H9 (cell line): ENCODE measurements around the gene SLCO4A1. TPM values are rescaled to one million over a fixed set of nuclear protein-coding genes. Genes with fewer than 3 reads are reported as not detected.

Experiments used
- DNase-seq: peaks from one replicate; pipeline ENCODE4 v3.0.0-alpha.2; 2017
- H2AFZ ChIP-seq: one replicate; pipeline ENCODE4 v1.6.1; 2013; ENCODE audit warnings: mild to moderate bottlenecking, low read length, control low read depth, moderate library complexity
- H2AK5ac ChIP-seq: 2 replicates; pipeline ENCODE4 v1.6.1; 2013; ENCODE audit warnings: low read length, control low read depth, mixed read lengths; ENCODE audit not compliant: insufficient read length
- H2BK120ac ChIP-seq: one replicate; pipeline ENCODE4 v1.6.1; 2013; ENCODE audit warnings: low read depth, mild to moderate bottlenecking, low read length, control low read depth, inconsistent platforms; ENCODE audit not compliant: poor library complexity, severe bottlenecking
- H2BK12ac ChIP-seq: 2 replicates; pipeline ENCODE4 v1.6.1; 2013; ENCODE audit warnings: low read length, control low read depth, mixed read lengths, low read depth; ENCODE audit not compliant: insufficient read length
- H2BK15ac ChIP-seq: 2 replicates; pipeline ENCODE4 v1.6.1; 2013; ENCODE audit warnings: low read depth, low read length, control low read depth
- H2BK20ac ChIP-seq: one replicate; pipeline ENCODE4 v1.6.1; 2013; ENCODE audit warnings: low read depth, mild to moderate bottlenecking, low read length, control low read depth, inconsistent platforms; ENCODE audit not compliant: poor library complexity, severe bottlenecking
- H2BK5ac ChIP-seq: 2 replicates; pipeline ENCODE4 v1.6.1; 2013; ENCODE audit warnings: low read length, control low read depth, mixed read lengths; ENCODE audit not compliant: insufficient read length
- H3K14ac ChIP-seq: 2 replicates; pipeline ENCODE4 v1.6.1; 2013; ENCODE audit warnings: low read length, control low read depth; ENCODE audit not compliant: insufficient read depth
- H3K18ac ChIP-seq: 2 replicates; pipeline ENCODE4 v1.6.1; 2013; ENCODE audit warnings: low read depth, mild to moderate bottlenecking, mixed read lengths, low read length, control low read depth; ENCODE audit not compliant: insufficient read length
- H3K23ac ChIP-seq: 2 replicates; pipeline ENCODE4 v1.6.1; 2013; ENCODE audit warnings: low read length, control low read depth, mixed read lengths, low read depth; ENCODE audit not compliant: insufficient read length
- H3K23me2 ChIP-seq: 2 replicates; pipeline ENCODE4 v1.6.1; 2013; ENCODE audit warnings: low read depth, mild to moderate bottlenecking, mixed read lengths, low read length, control low read depth; ENCODE audit not compliant: insufficient read length, poor library complexity, severe bottlenecking
- H3K27ac ChIP-seq: 2 replicates; pipeline ENCODE4 v1.5.1; 2013; ENCODE audit warnings: low read length, control low read depth, mixed read lengths, low read depth; ENCODE audit not compliant: insufficient read length
- H3K27me3 ChIP-seq: 2 replicates; pipeline ENCODE4 v1.6.1; 2013; ENCODE audit warnings: low read length, control low read depth, inconsistent platforms; ENCODE audit not compliant: insufficient read depth
- H3K4ac ChIP-seq: 2 replicates; pipeline ENCODE4 v1.6.1; 2013; ENCODE audit warnings: low read depth, mild to moderate bottlenecking, control low read depth, inconsistent platforms, low read length, moderate library complexity
- H3K4me1 ChIP-seq: 2 replicates; pipeline ENCODE4 v1.6.1; 2013; ENCODE audit warnings: low read length, control low read depth, inconsistent platforms; ENCODE audit not compliant: insufficient read depth
- H3K4me2 ChIP-seq: 2 replicates; pipeline ENCODE4 v1.6.1; 2013; ENCODE audit warnings: low read length, control low read depth, mixed read lengths; ENCODE audit not compliant: insufficient read length, insufficient read depth
- H3K56ac ChIP-seq: 2 replicates; pipeline ENCODE4 v1.6.1; 2013; ENCODE audit warnings: low read depth, mild to moderate bottlenecking, mixed read lengths, low read length, control low read depth; ENCODE audit not compliant: insufficient read length
- H3K79me1 ChIP-seq: 2 replicates; pipeline ENCODE4 v1.6.1; 2013; ENCODE audit warnings: low read depth, mild to moderate bottlenecking, moderate library complexity, low read length, control low read depth, inconsistent platforms; ENCODE audit not compliant: insufficient read depth, poor library complexity, severe bottlenecking
- H3K79me2 ChIP-seq: 2 replicates; pipeline ENCODE4 v1.6.1; 2013; ENCODE audit warnings: low read length, control low read depth, inconsistent platforms; ENCODE audit not compliant: insufficient read depth
- H3K9ac ChIP-seq: 2 replicates; pipeline ENCODE4 v1.6.1; 2013; ENCODE audit warnings: low read length, control low read depth, mixed read lengths; ENCODE audit not compliant: insufficient read length; ENCODE audit errors: extremely low read depth
- H3K9me3 ChIP-seq: one replicate; pipeline ENCODE4 v1.6.1; 2013; ENCODE audit warnings: low read depth, low read length, inconsistent platforms; ENCODE audit not compliant: control insufficient read depth
- H3T11ph ChIP-seq: one replicate; pipeline ENCODE4 v1.6.1; 2013; ENCODE audit warnings: mild to moderate bottlenecking, low read length, control low read depth, inconsistent platforms
- H4K20me1 ChIP-seq: one replicate; pipeline ENCODE4 v1.6.1; 2013; ENCODE audit not compliant: control insufficient read depth, insufficient read length, insufficient read depth
- H4K5ac ChIP-seq: 2 replicates; pipeline ENCODE4 v1.6.1; 2013; ENCODE audit warnings: low read depth, mild to moderate bottlenecking, mixed read lengths, low read length, control low read depth; ENCODE audit not compliant: insufficient read length
- H4K8ac ChIP-seq: replicated peaks from 2 replicates; pipeline ENCODE4 v1.6.1; 2013; ENCODE audit warnings: low read length, control low read depth, mixed read lengths, low read depth; ENCODE audit not compliant: insufficient read length
- H4K91ac ChIP-seq: 2 replicates; pipeline ENCODE4 v1.6.1; 2013; ENCODE audit warnings: low read depth, mild to moderate bottlenecking, moderate library complexity, mixed read lengths, low read length, control low read depth; ENCODE audit not compliant: insufficient read length
- H3K27ac Mint-ChIP-seq, 3 experiments: 2 replicates in 2 of 3; 3 replicates in 1 of 3; pipeline ENCODE4 v1.8.0; 2020 to 2021; ENCODE audit warnings: mixed read lengths in 3 of 3, mild to moderate bottlenecking in 1 of 3, moderate library complexity in 1 of 3
- H3K27me3 Mint-ChIP-seq: 2 replicates; pipeline ENCODE4 v1.8.0; 2021; ENCODE audit warnings: low read depth, mild to moderate bottlenecking, moderate library complexity, mixed read lengths
- H3K36me3 Mint-ChIP-seq, 3 experiments: 2 replicates in 2 of 3; 3 replicates in 1 of 3; pipeline ENCODE4 v1.8.0; 2020 to 2021; ENCODE audit warnings: low read depth in 3 of 3, mixed read lengths in 3 of 3; ENCODE audit not compliant: insufficient read depth in 1 of 3
- H3K4me1 Mint-ChIP-seq, 2 experiments: 2 replicates each; pipeline ENCODE4 v1.8.0; 2020; ENCODE audit warnings: mixed read lengths in 2 of 2
- H3K4me3 Mint-ChIP-seq, 2 experiments: 2 replicates in 1 of 2; 3 replicates in 1 of 2; pipeline ENCODE4 v1.8.0; 2020 to 2021; ENCODE audit warnings: mild to moderate bottlenecking in 2 of 2, mixed read lengths in 2 of 2, moderate library complexity in 1 of 2
- H3K9me3 Mint-ChIP-seq, 2 experiments: 2 replicates in 1 of 2; 3 replicates in 1 of 2; pipeline ENCODE4 v1.8.0; 2020; ENCODE audit warnings: mild to moderate bottlenecking in 2 of 2, mixed read lengths in 2 of 2, moderate library complexity in 1 of 2
- WGBS: extraction: QIAGEN DNeasy Blood & Tissue Kit; methylation state at CpG from one replicate; pipeline ENCODE4 v1.1.7; 2013; ENCODE audit warnings: missing lambda C conversion rate, low lambda C conversion rate, mixed read lengths; ENCODE audit not compliant: insufficient read length; ENCODE audit errors: extremely low coverage; 5-methylcytosine and 5-hydroxymethylcytosine counted together
- total RNA-seq: library from RNA; stranded (reverse); gene quantifications from 2 replicates; pipeline ENCODE4 v1.2.1, GENCODE V29; 2021
- TF ChIP-seq, protein P1 (sequence below): fragments of 200-600 bp; sonication (generic); conservative IDR thresholded peaks from 3 replicates; pipeline ENCODE4 v1.8.0; 2021; ENCODE audit warnings: antibody characterized with exemption, mild to moderate bottlenecking

SLCO4A1 gene
- total RNA-seq, 1 experiment from 2014 or later: 9.4 TPM

DNA sequence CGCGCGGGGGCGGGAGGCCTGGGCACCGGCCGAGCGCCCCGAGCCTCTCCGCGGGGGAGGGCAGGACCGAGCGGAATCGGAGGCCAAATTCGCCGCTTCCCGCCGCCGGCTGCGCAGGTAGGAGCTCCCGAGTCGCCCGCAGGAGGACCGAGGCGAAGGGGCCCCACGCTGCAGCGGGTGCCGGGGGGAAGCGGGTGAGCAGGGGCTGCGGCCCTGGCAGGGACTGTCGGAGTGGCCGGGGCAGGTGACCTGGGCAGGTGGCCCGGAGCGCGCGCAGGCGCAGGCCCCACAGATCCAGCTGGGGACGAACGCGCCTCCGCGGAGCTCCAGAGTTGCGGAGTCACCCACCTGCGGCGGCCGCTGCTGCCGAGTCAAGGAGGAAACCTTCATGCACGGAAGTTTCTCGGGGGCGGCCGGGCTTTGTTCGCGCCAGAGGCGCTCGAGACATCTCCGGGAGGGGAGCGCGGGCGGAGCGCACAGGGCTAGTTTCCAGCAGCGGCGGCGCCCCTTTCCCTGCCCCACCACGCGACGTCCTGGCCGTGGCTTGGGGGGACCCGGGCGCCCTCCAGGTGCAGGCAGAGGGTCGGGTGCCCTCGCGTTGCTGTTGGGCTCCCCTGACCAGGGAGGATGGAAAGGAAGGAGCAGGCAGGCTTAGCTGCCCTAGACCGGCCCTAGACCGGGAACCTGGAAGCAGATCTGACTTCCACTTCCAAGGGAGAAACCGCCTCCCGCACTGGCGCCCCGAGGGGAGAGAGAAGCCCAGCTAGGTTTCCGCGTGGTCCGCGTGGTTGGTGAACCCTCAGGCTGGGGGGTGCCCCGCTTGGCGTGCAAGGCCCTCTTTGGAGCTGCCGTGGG, 590 bp downstream of the SLCO4A1 start:
- Mint-ChIP-seq H3K27ac (no peak overlapping the region), H3K9me3 (no peaks in the 10 kb centered on the region; a peak in 1 of 5 replicates), H3K4me1 (peaks cover 14 to 29% of the 10 kb centered on the region in 2 experiments), H3K36me3 (peaks cover 0 to 2% (median 0%) of the 10 kb centered on the region in 3 experiments; a peak in 1 of 7 replicates), H3K4me3 (peak overlapping the region; percentile 67 to 70), H3K27me3 (peaks cover 64% of the 10 kb centered on the region)
- H3K23ac ChIP-seq: no peak overlapping the region
- WGBS: no CpG with 5 or more reads among the region's 84 CpGs
- H4K20me1 ChIP-seq: no peaks in the 10 kb centered on the region
- TF ChIP-seq, protein P1, sequence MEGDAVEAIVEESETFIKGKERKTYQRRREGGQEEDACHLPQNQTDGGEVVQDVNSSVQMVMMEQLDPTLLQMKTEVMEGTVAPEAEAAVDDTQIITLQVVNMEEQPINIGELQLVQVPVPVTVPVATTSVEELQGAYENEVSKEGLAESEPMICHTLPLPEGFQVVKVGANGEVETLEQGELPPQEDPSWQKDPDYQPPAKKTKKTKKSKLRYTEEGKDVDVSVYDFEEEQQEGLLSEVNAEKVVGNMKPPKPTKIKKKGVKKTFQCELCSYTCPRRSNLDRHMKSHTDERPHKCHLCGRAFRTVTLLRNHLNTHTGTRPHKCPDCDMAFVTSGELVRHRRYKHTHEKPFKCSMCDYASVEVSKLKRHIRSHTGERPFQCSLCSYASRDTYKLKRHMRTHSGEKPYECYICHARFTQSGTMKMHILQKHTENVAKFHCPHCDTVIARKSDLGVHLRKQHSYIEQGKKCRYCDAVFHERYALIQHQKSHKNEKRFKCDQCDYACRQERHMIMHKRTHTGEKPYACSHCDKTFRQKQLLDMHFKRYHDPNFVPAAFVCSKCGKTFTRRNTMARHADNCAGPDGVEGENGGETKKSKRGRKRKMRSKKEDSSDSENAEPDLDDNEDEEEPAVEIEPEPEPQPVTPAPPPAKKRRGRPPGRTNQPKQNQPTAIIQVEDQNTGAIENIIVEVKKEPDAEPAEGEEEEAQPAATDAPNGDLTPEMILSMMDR: no peak
- no peak overlapping the region for H2BK12ac ChIP-seq
- no peak overlapping the region for H4K5ac ChIP-seq
- H3K4ac ChIP-seq: no peak overlapping the region
- no peak overlapping the region for H3K56ac ChIP-seq
- H2BK5ac ChIP-seq: no peak overlapping the region
- H4K8ac ChIP-seq: no peak overlapping the region
- no peaks in the 10 kb centered on the region for H3K9me3 ChIP-seq
- no peaks in the 10 kb centered on the region for H3K79me1 ChIP-seq
- H3T11ph ChIP-seq: no peak overlapping the region
- no peak overlapping the region for H3K14ac ChIP-seq
- H3K4me2 ChIP-seq: peak overlapping the region; percentile 67
- H3K27ac ChIP-seq: no peak overlapping the region
- no peak overlapping the region for H3K9ac ChIP-seq
- H3K23me2 ChIP-seq: peaks cover 8% of the 10 kb centered on the region
- H2BK15ac ChIP-seq: no peak overlapping the region
- H3K4me1 ChIP-seq: peaks cover 5% of the 10 kb centered on the region
- H3K79me2 ChIP-seq: peaks cover 3% of the 10 kb centered on the region; the same call in 1 of the 2 replicates
- H2AK5ac ChIP-seq: no peak overlapping the region
- no peak overlapping the region for H4K91ac ChIP-seq
- H3K18ac ChIP-seq: no peak overlapping the region
- no peak overlapping the region for H2BK120ac ChIP-seq
- H2AFZ ChIP-seq: no peak overlapping the region
- DNase-seq: peak; percentile 49
- H2BK20ac ChIP-seq: no peak overlapping the region
- H3K27me3 ChIP-seq: peaks cover 9% of the 10 kb centered on the region; the same call in 1 of the 2 replicates
